HG02759 (cell line): ENCODE measurements around the gene DNAJB5.

ENCODE experiments used
- ATAC-seq: cut with Tn5 transposase; IDR thresholded peaks from one replicate; pipeline ENCODE4 v1.9.1; 2021; ENCODE audit warnings: mild to moderate bottlenecking, moderate library complexity; ENCODE audit not compliant: unreplicated experiment

Gene DNAJB5

DNA sequence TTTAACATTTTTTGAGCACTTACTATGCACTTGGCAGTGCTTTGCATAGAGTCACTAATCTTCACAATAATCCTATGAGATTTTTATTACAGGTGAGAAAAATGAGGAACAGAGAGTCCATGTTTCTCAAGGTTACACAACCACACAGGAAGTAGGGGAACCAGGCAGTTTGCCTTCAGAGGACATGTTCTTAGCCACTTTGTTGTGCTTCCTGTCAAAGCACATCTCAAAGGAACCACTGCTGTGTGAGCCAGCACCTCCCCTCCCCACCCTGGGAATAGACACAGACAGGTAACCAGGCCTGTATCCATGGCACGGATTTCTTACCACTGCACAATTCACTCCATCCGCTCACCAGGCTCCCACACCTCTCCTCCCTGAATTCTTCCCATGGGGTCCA, 6.3 kb upstream of the DNAJB5 start:
- peak; percentile 49 for ATAC-seq

DNA sequence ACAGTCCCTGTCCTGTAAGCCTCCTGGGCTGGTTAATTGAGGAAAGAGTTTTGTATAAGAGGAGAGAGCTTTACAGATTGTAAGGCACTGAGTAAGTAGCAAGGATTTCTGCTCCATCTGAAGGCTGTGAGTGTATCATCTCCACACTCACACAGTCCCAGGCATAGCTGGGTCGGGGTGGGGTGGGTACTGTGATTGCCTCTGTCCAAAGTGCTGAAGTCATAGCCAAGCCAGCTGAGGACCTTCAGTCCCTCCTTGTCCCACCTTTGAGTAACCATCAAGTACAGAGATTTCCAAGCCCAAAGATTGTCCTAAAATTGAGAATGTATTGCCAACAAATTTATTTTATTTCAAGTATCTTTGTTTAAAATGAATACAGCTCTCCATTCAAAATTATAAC, 5.5 kb upstream of the DNAJB5 start:
- ATAC-seq: no peak

DNA sequence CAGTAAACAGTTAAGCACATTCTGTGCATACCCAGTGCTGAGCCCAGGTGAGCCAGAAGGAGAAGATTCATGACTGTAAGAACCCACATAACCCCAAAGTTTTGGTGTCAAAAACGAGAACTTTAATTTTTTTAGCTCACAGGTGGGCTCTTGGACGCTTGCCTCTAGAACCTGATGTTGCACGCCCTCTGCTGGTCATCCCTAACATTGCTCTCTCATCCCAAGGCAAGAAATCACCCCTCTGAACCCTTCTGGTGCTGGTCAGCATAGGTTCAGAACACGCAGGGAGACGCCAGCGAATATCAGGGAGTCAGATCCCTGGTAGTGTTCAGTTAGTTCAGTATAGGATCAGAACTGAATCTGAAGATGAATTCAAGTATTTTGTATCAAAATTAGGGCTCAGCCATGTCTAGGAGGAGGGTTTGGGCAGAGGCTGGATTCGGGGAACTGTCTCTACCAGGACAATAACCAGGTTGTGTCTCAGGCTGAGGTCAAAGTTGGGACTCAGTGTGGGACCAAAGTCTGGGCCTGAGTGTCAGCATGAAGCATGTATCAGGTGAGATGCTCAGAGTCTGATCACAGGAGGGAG, 4.1 kb upstream of the DNAJB5 start:
- no peak for ATAC-seq

DNA sequence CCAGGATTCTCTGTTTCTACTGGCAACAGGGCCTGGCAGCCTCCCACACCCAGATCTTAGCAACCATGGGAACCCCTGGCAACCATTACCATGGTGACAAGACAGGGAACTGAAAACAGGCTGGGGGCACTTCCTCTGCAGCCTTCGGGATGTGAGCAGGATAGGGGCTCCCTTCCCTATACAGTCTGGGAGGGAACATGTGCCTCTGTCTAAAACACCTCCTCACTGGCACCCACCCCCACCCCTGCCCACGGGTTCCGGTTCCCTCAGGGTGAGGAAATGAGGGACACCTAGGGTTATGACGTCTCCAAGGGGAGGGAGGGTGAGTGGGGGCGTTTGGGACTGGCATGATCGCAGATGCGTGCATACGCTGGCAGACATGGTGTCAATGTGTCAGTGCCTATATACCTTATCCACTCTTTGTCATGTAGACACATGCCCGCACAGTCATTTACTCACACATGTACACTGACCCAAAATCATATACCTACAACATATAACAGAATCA, 3.0 kb upstream of the DNAJB5 start:
- no peak for ATAC-seq

DNA sequence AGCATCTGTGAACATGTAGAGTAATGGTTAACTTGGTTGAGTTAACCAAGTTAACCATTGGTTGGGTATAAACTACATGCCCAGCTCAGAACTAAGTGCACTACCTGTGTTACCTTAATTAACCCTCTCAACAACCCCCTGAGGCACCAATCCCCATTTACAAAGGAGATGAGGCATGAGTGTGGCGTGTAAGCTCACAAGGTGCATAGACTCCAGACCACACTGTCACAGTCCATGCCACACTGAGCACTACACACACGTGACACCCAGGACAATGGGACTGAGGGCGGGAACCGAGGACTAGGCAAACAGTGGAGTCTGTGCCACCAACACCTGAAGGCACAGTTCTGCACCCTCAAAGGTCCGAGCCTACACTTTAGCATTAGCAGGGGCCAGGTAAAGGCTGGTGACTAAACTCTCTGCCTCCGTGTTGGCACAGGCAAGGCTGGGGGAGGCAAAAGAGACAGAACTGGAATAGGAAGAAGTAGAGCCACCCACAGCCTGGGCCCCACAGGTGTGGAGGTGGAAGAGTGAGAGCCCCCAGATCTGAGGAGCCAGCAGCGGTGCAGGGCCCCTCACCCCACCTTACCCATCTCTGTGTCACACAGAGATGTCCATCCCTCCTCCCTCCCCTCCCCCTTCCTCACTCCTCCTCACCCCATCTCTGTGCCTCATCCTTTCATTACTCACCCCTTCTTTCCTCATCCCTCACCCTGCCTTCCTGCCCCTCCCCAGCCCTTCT, 2.2 kb upstream of the DNAJB5 start:
- no peak for ATAC-seq

DNA sequence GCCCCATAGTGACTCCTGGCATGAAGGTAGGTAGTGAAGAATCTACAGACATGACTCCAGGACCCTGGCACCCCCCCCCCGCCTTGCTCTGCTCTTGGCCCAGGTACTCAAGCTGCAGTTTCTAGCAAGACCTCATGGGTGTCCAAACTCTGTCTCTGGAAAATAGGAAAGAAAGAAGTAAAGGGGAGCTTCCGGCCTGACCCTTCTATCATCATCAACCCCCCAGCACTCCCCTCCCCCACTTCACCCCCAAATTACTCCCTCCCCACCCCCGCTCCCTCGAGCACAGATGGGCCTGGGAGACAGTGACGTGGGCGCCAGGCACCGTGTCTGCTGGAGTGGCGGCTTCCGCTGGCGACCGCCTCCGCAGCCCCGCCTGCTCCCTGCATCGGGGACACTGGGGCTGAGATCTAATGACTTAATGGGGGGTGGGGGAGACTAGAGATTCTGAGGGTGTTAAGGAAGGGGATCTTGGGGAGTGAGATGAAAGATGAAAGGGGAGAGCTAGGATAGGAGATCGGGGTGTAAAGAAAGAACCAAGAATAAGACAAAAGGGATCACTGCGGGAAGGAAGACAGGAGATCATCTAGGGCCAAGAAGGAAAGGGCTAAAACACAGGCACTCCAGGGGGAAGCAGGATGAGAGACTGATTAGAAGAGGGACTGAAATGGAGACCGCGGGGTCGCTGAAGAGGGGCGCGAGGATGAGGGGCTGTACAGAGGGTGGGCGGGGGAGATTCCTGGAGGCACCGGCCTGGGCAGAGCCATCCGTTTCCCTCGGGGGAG, 1.1 kb upstream of the DNAJB5 start:
- no peak for ATAC-seq

DNA sequence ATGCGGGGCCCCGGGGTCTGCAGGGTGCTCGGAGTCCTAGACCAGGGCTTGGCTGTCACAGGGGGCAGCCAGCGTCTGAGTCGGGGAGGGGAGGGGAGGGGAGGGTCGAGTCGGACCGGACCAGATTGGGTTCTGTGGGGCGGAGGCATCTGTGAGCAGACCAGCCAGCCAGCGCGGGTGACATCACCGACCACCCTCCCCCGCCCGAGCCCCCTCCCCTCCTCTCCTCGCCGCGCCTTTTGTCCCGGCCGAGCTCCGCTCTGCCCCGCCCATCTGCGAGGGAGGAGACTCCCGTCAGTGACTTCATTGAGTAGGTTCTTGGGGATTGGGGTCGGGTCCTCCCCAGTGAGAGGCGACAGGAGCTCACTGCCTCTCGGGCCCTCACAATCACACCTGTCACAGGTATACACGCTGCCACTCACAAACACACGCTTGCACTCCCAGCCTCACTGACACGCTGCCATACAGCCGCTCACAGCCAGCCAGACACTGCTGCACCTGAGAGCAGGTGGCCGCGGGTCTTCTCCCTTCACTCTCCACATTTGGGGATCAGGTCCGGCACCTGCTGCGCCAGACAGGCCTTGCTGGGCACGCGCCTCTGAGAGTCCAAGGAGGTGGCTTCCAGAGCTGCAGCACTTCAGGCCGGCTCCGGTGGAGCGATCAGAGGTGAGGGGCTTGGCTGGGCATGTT, 546 bp downstream of the DNAJB5 start:
- ATAC-seq: no peak

DNA sequence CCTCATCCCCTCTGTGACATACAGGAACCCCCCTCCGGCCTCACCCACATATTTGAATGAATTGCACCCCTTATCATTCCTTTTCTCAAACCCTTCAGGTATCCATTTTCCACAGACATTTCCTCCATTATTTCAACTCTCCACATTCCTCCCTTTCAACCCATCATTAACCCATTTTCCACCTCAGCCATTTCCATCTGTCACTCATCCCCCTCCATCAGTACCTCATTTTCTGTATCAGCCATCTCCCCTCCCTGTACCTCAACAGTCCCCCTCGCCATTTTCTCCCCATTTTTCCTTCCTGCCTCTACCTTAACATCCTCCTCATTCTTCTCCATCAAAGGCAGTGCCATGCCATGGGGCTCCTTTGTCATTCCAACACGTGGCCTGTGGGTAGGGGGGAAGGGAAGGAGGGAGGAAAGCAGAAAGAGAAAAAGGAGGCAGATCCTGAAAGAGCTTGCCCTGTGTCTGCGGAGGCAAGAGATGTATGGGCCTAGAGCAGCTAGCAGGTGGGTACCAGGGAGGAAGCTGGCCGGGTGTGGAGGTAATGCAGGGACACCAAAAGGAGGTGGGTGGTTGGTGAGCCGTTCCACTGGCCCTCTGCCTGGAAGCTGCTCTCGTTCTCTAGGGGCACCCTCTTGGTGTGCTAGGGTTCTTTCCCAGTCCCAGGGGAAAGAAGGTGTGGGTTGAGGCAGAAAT, 1.5 kb downstream of the DNAJB5 start:
- ATAC-seq: no peak

DNA sequence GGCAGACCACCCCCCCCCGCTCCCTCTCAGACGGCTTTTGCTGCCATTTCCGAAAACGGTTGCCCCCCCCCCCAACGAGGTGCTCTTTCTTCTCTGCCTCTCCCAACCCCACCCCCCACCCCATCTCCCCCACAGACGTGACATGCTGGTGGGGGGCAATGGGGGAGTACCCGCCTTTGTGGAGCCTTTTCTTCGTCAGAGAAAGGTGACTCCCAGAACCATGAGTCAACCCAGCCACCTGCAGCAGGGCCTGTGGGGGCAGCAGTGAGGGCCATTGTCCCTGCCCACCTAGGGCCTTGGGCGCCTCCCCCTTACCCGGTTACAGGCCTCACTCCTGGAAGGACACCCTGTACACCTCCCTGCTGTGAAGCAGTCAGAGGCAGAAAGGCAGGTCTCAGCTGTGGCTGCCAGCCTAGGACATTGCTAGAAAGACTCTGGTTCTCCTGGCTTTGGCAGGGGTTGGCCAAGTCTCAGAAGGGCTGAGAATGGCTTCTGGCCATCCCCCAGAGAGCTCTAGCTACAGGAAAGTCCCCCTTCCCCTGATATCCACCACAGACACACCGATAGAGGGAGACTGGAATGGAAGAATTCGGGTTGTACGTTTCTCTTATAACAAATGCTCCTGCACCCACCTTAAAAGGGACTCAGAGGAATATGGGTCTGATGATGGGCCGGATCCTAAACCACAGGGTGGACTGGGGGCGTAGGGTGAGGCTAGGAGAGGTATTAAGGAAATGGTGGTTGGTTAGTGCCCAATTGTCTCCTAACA, 2.2 kb downstream of the DNAJB5 start:
- ATAC-seq: no peak

DNA sequence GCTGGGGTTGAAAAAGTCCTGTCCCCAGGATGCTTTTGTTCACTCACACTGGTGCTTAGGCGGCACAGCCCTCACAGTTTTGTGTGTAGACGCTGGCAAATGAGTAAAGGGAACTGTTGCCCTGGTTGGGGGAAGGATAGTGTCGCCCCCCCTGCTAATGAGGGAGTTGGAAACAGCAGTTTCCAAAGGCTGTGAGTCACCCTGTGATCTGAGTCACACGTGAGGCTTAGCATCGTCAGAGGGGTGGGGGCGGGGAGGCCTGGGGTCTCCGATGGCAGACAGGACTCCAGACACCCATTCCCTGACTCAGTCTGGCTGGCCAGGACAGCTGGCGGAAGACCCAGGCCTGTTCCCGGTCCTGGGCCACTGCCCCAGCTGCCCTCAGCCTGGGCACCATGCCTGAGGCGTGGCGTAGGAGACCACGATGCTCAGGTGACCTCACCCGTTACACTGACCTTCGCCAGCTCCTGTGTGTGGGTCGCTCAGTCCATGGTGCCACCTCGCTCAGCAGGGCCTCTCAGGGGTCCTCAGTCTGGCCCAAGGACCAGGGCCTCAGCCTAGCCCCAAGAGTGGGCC, 2.9 kb downstream of the DNAJB5 start:
- ATAC-seq: no peak

DNA sequence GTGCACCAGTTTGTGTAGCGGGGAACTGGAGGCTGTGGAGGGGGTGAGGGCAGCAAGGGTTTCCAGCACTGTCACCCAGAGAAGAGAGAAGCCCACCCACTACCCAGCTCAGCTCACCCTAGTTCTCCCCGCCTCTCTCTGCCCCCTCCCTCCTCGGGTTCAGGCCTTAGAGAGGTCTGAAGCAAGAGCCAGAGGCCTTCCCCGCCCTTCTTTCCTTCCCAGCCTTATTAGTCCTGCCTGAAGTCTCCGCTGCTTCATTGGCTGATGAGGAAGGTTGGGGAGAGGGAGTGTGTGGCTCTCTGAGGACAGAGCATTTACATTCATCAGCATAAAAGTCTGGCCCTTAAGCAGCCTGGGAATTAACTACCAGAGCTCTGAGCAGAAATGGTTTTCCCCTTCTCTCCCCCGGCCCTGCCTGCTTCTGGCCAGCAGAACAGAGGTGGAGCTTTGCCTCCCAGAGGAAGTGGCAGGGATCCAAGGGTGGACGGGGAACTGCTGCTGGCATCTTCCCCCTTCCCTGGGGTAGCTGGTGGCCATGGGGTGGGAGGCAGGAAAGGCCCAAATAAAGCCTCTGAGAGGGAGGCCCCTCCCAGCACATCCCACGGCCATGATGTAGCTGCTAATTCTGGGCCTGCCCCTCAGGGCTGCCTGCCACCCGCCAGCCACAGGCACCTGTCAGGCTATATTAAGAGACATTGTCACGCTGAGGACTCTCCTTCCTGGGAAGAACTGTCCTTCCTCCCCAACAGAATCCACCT, 4.1 kb downstream of the DNAJB5 start:
- no peak for ATAC-seq

DNA sequence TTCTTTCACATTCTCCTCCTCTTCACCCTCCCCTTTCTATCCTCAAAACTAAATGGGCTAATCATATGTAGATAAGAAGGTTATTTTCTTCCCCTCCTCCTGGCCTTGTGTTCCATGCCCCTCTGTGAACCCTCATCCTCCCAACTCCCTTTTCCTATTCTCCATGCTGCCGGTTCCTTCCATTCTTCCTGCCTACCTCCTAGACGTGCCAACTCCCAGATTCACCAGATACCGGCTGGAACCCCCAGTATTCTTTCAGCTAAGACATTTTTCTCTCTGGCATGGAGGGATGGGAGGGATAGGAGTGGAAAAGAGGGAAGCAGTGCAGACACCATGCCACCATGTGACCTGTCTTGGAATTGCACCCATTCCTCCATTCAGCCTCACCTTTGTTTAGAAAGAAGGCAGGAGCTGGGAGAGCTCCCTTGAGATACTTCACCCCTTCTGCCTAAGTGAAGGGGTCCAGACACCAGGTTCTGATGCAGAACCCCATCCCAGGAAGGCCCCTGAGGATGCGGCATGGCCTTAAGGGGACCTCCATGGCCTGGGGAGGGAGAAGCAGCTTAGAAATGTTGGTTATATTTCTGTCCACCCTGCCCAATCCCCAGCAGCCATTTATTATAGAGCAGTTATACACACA, 4.8 kb downstream of the DNAJB5 start:
- ATAC-seq: no peak

DNA sequence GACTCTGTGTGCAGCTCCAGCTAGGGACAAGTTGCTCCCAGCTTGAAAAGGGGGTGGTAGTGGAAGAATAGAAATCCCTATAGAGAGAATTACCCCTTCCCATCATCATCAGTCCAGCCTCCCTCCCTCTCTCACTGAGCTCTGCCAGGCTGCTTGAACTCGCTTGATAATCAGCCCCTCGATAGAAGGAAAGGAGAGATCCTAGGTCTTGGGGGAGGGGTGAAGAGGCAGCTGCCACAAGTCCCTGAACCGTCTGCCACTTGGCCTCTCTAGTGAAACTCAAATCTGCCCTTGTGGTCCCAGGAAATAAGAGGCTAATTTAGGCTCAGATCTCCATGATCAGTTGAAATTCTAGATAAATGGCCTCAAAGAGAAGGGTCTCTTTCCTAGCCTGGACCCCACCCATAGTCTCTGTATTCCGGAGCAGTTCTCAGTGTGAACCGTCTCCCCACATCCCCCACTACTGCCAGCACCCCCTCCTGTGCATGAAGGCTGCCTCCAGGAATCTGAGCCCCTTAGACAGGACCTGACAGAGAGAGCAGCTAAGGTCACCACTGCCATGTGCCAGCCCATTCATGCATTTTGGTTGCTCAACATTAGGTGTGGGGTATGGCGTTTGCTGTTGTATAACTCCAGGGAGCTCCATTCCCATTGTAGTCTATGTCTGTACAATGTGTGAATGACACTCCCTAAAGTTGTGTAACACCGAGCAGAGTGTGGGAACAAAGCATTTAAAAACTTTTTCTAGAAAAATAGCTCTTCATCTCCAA, 5.5 kb downstream of the DNAJB5 start:
- no peak for ATAC-seq

DNA sequence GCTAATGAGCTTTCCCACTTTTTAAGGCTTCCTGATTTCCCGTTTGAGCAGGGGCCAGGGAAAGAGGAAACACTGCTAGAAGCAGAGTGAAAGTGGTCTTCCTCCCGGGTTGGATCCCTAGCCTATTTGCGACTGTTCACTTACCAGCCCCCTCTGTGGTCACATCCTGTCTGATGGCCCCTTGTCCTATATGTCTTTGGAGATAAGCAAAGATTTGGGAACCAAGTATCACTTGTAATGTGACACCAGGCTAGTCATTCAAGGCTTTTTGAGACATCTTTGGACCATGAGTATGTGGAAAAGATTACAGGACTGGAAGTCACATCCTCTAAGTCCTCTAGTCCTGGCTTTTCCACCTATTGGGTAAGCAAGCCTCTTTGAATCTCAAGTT, 6.1 kb downstream of the DNAJB5 start:
- no peak for ATAC-seq

DNA sequence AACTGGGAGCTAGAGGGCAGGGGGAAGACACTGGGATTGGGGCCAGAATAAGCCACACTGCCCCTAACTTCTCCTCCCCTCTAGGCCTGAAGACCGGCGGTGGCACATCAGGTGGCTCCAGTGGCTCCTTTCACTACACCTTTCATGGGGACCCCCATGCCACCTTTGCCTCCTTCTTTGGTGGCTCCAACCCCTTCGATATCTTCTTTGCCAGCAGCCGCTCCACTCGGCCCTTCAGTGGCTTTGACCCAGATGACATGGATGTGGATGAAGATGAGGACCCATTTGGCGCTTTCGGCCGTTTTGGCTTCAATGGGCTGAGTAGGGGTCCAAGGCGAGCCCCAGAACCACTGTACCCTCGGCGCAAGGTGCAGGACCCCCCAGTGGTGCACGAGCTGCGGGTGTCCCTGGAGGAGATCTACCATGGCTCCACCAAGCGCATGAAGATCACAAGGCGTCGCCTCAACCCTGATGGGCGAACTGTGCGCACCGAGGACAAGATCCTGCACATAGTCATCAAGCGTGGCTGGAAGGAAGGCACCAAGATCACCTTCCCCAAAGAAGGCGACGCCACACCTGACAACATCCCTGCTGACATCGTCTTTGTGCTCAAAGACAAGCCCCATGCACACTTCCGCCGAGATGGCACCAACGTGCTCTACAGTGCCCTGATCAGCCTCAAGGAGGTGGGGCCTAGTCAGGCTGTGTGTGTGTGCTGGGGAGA, 6.8 kb downstream of the DNAJB5 start:
- no peak for ATAC-seq

DNA sequence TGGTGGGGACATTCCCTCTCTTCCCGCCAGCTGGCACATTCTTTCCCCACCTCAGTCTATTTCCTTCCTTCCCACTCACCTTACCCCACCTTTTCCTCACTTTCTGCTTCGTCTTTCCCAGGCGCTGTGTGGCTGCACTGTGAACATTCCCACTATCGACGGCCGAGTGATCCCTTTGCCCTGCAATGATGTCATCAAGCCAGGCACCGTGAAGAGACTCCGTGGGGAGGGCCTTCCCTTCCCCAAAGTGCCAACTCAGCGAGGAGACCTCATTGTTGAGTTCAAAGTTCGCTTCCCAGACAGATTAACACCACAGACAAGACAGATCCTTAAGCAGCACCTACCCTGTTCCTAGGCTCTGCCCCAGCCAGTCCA, 7.3 kb downstream of the DNAJB5 start:
- ATAC-seq: no peak

DNA sequence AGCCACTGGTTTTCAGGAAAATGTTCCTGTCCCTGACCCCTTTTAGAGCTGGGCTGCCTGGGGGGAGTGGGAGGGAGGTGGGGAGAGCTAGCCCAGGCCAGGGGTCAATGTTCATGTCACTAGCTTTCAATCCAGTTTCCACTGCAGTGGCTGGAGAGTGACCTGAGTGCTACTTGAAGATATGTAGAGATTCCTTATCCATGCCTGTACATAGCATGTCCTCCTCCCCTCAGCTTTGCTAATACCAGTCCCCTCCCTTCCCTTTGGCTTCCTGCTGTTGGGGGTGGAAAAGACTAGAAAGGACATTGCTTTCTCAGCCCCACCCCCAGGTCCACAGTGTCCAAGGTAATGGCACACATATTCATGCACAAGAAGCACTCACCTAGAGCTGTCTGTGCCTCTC, 7.8 kb downstream of the DNAJB5 start:
- no peak for ATAC-seq
